SK-N-MC (cell line): ENCODE results near the gene RAB6B.

Experiments used
- DNase-seq: peaks from one replicate; pipeline ENCODE4 v3.0.0-alpha.2; 2011; ENCODE audit warnings: low read depth, low spot score
- H3K27ac ChIP-seq: fragments of 200-600 bp; sonication (generic); 2 replicates; pipeline ENCODE4 v1.5.1; 2016; ENCODE audit warnings: mixed run types
- H3K36me3 ChIP-seq: fragments of 200-600 bp; sonication (generic); 2 replicates; pipeline ENCODE4 v1.6.1; 2017; ENCODE audit warnings: antibody characterized with exemption, low read length, mixed read lengths; ENCODE audit not compliant: insufficient read depth
- H3K4me3 ChIP-seq: fragments of 200-600 bp; sonication (generic); 2 replicates; pipeline ENCODE4 v1.5.1; 2016
- H3K9ac ChIP-seq: fragments of 200-600 bp; sonication (generic); 2 replicates; pipeline ENCODE4 v1.8.0; 2017; ENCODE audit warnings: mixed run types, mixed read lengths; ENCODE audit not compliant: insufficient read length
- H3K9me3 ChIP-seq: fragments of 200-600 bp; sonication (generic); 2 replicates; pipeline ENCODE4 v1.6.1; 2017; ENCODE audit warnings: low read depth, mild to moderate bottlenecking, antibody characterized with exemption, low read length, moderate library complexity, mixed read lengths
- EZH2 ChIP-seq: fragments of 200-600 bp; sonication (generic); IDR thresholded peaks from one replicate; pipeline ENCODE4 v1.6.1; 2017; ENCODE audit warnings: antibody characterized with exemption
- FOXP2 ChIP-seq: optimal IDR thresholded peaks from 2 replicates; pipeline ENCODE3; 2011; ENCODE audit warnings: mild to moderate bottlenecking, moderate library complexity; ENCODE audit not compliant: insufficient read depth; ENCODE audit errors: extremely low read length, control extremely low read depth
- POLR2AphosphoS5 ChIP-seq: IDR thresholded peaks from 2 replicates; pipeline ENCODE4 v1.6.1; 2012; ENCODE audit warnings: mild to moderate bottlenecking, low read depth, low read length, borderline replicate concordance

Gene RAB6B

GRCh38 chr3:133910422-133910821 is 14.7 kb upstream of the RAB6B start:
- Histone ChIP-seq H3K9ac (no peak overlapping the region), H3K4me3 (no peak overlapping the region), H3K36me3 (no peaks in the 10 kb centered on the region), H3K27ac (no peak overlapping the region), H3K9me3 (no peaks in the 10 kb centered on the region)
- DNase-seq: no peak
- TF ChIP-seq EZH2: no peak

- TF ChIP-seq FOXP2: no peak
- TF ChIP-seq POLR2AphosphoS5: no peak
- no peak for TF ChIP-seq EZH2
- Histone ChIP-seq H3K4me3 (no peak overlapping the region), H3K27ac (no peak overlapping the region), H3K9ac (no peak overlapping the region), H3K9me3 (no peaks in the 10 kb centered on the region), H3K36me3 (no peaks in the 10 kb centered on the region)
- no peak for DNase-seq
Measured at GRCh38 chr3:133905376-133905775, 9.7 kb upstream of the RAB6B start.

- Histone ChIP-seq H3K9me3 (no peaks in the 10 kb centered on the region), H3K9ac (no peak overlapping the region), H3K27ac (no peak overlapping the region), H3K4me3 (no peak overlapping the region), H3K36me3 (no peaks in the 10 kb centered on the region)
- TF ChIP-seq POLR2AphosphoS5: no peak
- no peak for TF ChIP-seq FOXP2
- no peak for TF ChIP-seq EZH2
- no peak for DNase-seq
Measured at GRCh38 chr3:133901847-133902246, 6.2 kb upstream of the RAB6B start.

DNA sequence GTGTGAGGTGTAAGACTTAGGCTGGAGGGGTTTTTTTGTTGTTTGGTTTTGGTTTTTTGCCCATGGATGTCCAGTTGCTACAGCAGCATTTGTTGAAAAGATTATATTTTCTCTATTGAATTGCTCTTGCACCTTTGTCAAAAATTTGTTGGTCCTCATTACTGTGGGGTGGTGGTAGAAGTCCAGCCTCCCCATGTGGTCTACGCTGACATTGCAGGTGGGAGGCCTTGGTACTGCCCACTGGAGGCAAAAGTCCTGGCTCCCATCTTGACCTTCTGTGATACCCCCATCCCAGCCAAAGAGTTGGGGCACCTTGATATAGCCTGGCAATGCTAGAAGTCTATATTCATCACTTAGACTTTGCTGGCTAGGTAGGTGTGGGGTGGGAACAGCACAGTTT is 5.4 kb upstream of the RAB6B start:
- no peak for DNase-seq
- Histone ChIP-seq H3K4me3 (no peak overlapping the region), H3K9ac (no peak overlapping the region), H3K9me3 (no peaks in the 10 kb centered on the region), H3K27ac (no peak overlapping the region), H3K36me3 (no peaks in the 10 kb centered on the region)
- TF ChIP-seq FOXP2: no peak
- no peak for TF ChIP-seq EZH2
- no peak for TF ChIP-seq POLR2AphosphoS5

GRCh38 chr3:133899311-133899710 is 3.6 kb upstream of the RAB6B start:
- DNase-seq: no peak
- Histone ChIP-seq H3K27ac (no peak overlapping the region), H3K4me3 (no peak overlapping the region), H3K9me3 (no peaks in the 10 kb centered on the region), H3K9ac (no peak overlapping the region), H3K36me3 (no peaks in the 10 kb centered on the region)
- TF ChIP-seq EZH2 (no peak), FOXP2 (no peak), POLR2AphosphoS5 (no peak)

DNA sequence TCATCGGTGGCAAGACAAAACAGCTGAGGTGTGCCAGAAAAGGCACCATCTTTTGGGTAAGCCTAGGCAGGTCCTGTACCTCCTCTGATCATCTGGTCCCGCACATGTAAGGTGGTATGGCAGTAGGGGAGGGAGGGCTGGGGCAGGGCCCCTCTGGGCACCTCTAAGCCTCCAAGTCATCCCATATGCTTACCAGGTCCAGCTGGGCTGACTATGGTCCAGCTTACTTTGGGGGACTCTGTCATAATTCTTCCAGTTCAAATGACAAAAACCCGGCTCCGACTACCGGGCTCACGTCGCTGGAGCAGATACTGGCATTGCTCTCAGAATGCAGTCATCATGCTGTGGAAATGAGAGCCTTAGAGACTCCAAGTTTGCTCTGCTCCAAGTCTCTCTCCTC is 1.9 kb upstream of the RAB6B start:
- H3K9me3 ChIP-seq: no peaks in the 10 kb centered on the region
- DNase-seq: no peak
- H3K4me3 ChIP-seq: no peak overlapping the region
- TF ChIP-seq EZH2 (no peak), POLR2AphosphoS5 (no peak), FOXP2 (no peak)
- H3K36me3 ChIP-seq: no peaks in the 10 kb centered on the region
- no peak overlapping the region for H3K27ac ChIP-seq
- no peak overlapping the region for H3K9ac ChIP-seq

DNA sequence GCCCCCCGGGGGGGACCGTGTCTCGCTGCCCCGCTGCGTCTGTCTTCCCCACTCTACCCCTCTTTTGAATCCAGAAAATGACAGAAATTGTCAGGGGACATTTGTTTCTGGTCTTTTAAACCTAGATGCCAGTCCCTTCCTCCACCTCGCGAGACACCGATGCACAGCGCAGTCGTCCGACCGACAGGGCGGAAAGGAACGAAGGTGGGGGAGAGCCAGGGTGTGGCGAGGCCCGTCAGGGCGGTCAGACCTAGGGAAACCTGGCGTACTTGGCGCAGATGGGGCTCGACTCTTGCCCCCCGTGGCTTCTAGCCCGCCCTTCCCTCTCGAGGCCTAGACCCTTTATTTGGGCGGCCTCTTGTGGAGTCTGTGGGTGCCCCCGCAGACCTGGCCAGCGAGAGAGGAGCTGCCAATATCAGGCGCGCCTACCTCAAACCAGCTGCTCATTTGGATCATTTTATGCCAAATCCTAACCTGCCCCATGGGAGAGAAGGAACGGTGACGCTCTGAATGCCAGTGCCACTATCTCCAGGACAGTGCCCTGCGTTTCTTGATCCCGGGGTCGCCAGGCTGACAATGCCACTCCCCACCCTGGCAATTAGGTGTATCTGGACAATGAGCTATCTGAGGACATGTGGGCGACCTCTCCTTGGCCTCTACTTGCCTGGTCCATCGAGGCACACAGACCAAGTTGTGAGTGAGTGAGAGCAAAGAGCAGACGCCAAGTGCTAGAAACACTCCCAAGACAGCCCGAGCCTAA is 500 bp upstream of the RAB6B start:
- TF ChIP-seq EZH2 (no peak), FOXP2 (no peak), POLR2AphosphoS5 (no peak)
- Histone ChIP-seq H3K9me3 (no peaks in the 10 kb centered on the region), H3K4me3 (peak overlapping the region; percentile 81), H3K36me3 (no peaks in the 10 kb centered on the region), H3K9ac (no peak overlapping the region), H3K27ac (no peak overlapping the region)
- no peak for DNase-seq

DNA sequence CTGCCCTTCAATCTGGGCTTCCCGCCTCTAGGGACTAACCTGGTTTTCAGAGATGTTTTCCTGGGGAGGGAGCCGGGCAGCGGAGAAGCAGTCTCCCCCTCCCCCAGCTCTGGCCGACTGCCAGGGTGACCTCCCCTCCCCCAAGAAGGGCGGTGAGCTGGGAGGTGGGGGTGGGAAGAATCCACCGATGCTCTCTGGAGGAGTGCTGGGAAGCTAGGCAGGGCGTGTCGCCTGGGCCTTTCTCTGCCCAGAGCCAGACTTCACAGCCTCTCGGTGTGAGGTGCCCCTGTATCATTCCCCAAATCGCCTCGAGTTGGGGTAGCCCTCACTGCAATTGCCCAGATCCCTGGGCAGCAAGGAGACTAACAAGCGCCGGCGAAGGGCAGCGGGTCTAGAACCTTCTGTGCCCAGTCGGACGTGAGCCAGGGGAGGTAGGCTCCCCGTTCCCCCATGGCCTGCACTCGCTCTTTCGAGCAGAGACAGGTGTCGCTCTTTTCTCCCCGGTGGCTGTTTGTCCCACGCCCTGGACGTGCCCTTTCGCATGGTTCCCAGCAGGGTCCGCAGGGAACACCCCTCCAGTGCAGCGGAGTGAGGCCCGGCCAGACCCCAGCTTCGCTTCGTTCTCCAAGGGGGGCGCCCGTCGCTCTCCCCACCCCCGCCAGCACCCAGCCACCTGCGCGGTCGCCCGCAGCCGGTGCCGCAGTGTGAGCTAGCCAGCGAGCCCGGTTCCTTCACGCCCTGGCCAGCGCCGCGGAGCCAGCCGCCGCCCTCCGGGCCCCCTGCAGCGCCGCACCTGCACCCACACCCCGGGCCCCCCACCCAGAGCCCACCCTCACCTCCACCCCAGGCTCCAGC is 1.1 kb downstream of the RAB6B start:
- no peak overlapping the region; the same call in 1 of the 2 replicates for H3K4me3 ChIP-seq
- DNase-seq: no peak
- TF ChIP-seq EZH2: no peak
- no peak for TF ChIP-seq FOXP2
- no peak for TF ChIP-seq POLR2AphosphoS5
- H3K9ac ChIP-seq: no peak overlapping the region
- H3K36me3 ChIP-seq: no peaks in the 10 kb centered on the region
- H3K9me3 ChIP-seq: no peaks in the 10 kb centered on the region
- no peak overlapping the region for H3K27ac ChIP-seq
